Aortic smooth muscle cell (primary cell): Measurements from ENCODE around the gene TUBB8. TPM values are rescaled to one million over a fixed set of nuclear protein-coding genes. Genes with fewer than 3 reads are reported as not detected.

Experiments
- total RNA-seq: library from RNA; depleted of rRNA; stranded (reverse); fragments of >200 nt; gene quantifications from 2 replicates; pipeline ENCODE4 v1.2.3, GENCODE V29; 2014

TUBB8 gene
- not detected in 2 replicates for total RNA-seq

GRCh38 chr10:48996-49395 lies at the start of gene TUBB8:
TUBB8 (minus strand) TSS chr10:49296; CDS start chr10:49238, 58 bp downstream.

Other genes starting within 250 kb of the TUBB8 start
- 88.5 and 103 TPM in 2 replicates for gene ZMYND11, start 86.2 kb upstream of the TUBB8 start, total RNA-seq